ENCODE results near the gene NAP1L5. TPM values are rescaled to one million over a fixed set of nuclear protein-coding genes. Genes with fewer than 3 reads are reported as not detected.
A peak's percentile ranks its signal among the peaks of the same experiment; 100 is the strongest.

Gene NAP1L5
- total and polyA plus RNA-seq, 2 of the 13 experiments (the other 11 are each of a cell fraction or from before 2014, with no cell fraction given) = 1.3 to 1.6 TPM

GRCh38 chr4:88672987-88673386 is 24.6 kb downstream of the NAP1L5 start:
- Histone ChIP-seq H3K27me3 (ENCODE audit: control insufficient read depth in 1 of 2, insufficient read depth in 2 of 2, low read length in 2 of 2) (no peaks in the 10 kb centered on the region), H3K4me2 (ENCODE audit: low read depth, low read length) (no peak overlapping the region), H3K4me1 (ENCODE audit: insufficient read depth, low read length) (no peaks in the 10 kb centered on the region), H3K36me3 (replicated peaks in 1 of 2; ENCODE audit: control insufficient read depth in 1 of 2, insufficient read depth in 2 of 2, low read length in 2 of 2) (no peaks in the 10 kb centered on the region; a peak in 1 of 5 replicates), H2AFZ (ENCODE audit: low read length) (no peak overlapping the region), H3K9ac (ENCODE audit: insufficient read depth, low read depth, low read length) (no peak overlapping the region), H3K9me3 (ENCODE audit: low read length) (no peaks in the 10 kb centered on the region), H4K20me1 (ENCODE audit: insufficient read depth, low read length) (no peaks in the 10 kb centered on the region), H3K27ac (ENCODE audit: extremely low read length, insufficient read depth, low read length) (no peak overlapping the region), H3K4me3 (replicated peaks in 1 of 3; ENCODE audit: insufficient read depth in 1 of 3, low read depth in 2 of 3, low read length in 3 of 3) (no peak overlapping the region), H3K79me2 (ENCODE audit: insufficient read depth, low read length) (no peaks in the 10 kb centered on the region)
- FAIRE-seq (no peak), DNase-seq (ENCODE audit: low spot score) (peak; percentile 28), ATAC-seq (peak; percentile 93)
- ChIA-PET CTCF (ENCODE audit: low intra/inter-chr PET ratio, low total read pairs) (interaction anchor here (1.2 to 1.7 kb wide), 2 partner anchors 119 to 351 kb away, joined by 3 to 11 read pairs; no protein-coding TSS in a partner anchor), POLR2A (no interaction called here)
- no TSS peak for BruUV-seq (replicated peaks)
- TF ChIP-seq STAG1 (CRISPR knock-in tag; IDR thresholded peaks at IDR 0.05) = peak; percentile 56
- no peak for TF ChIP-seq ZNF567 (CRISPR knock-in tag; IDR thresholded peaks at IDR 0.05; ENCODE audit: borderline replicate concordance)
- peak; percentile 24; the same call in 1 of the 2 replicates for TF ChIP-seq SMC3 (IDR thresholded peaks at IDR 0.05; ENCODE audit: low read length)
- TF ChIP-seq ATAD3A (CRISPR knock-in tag; IDR thresholded peaks at IDR 0.05) = no peak
- peak; percentile 73 for TF ChIP-seq CTCF (CRISPR knock-in tag; IDR thresholded peaks at IDR 0.05)
- intact Hi-C loops (cut with micrococcal nuclease; ENCODE audit: unreplicated experiment) = loop anchor here (10.0 kb wide), 1 partner anchor 352 kb away; no protein-coding TSS in a partner anchor
- 68% methylated on average over 5 of the region's 5 CpGs for WGBS (ENCODE audit: low lambda C conversion rate)
- in situ Hi-C loops (cut with HindIII; ENCODE audit: extremely low pct_ligation_motif_present, low pct_unique_long_range_greater_than_20kb) = no loop called here

GRCh38 chr4:88661739-88662138 is 35.9 kb downstream of the NAP1L5 start:
- Histone ChIP-seq H3K4me3 (replicated peaks in 1 of 3; ENCODE audit: insufficient read depth in 1 of 3, low read depth in 2 of 3, low read length in 3 of 3) (no peak overlapping the region), H3K79me2 (ENCODE audit: insufficient read depth, low read length) (no peaks in the 10 kb centered on the region), H3K27me3 (ENCODE audit: control insufficient read depth in 1 of 2, insufficient read depth in 2 of 2, low read length in 2 of 2) (no peaks in the 10 kb centered on the region), H3K9me3 (ENCODE audit: low read length) (no peaks in the 10 kb centered on the region), H4K20me1 (ENCODE audit: insufficient read depth, low read length) (no peaks in the 10 kb centered on the region), H3K27ac (ENCODE audit: extremely low read length, insufficient read depth, low read length) (no peak overlapping the region), H3K4me1 (ENCODE audit: insufficient read depth, low read length) (peaks cover 47% of the 10 kb centered on the region), H2AFZ (ENCODE audit: low read length) (no peak overlapping the region), H3K9ac (ENCODE audit: insufficient read depth, low read depth, low read length) (no peak overlapping the region), H3K36me3 (replicated peaks in 1 of 2; ENCODE audit: control insufficient read depth in 1 of 2, insufficient read depth in 2 of 2, low read length in 2 of 2) (no peaks in the 10 kb centered on the region), H3K4me2 (ENCODE audit: low read depth, low read length) (no peak overlapping the region)
- in situ Hi-C loops (cut with HindIII; ENCODE audit: extremely low pct_ligation_motif_present, low pct_unique_long_range_greater_than_20kb) = no loop called here
- no peak for ATAC-seq
- CTCF ChIA-PET (ENCODE audit: low intra/inter-chr PET ratio, low total read pairs) = no interaction called here
- 92% methylated on average over 2 of the region's 2 CpGs for WGBS (ENCODE audit: low lambda C conversion rate)
- no peak for TF ChIP-seq SYNCRIP (IDR thresholded peaks at IDR 0.05; ENCODE audit: insufficient read depth, low read depth, low read length)
- no peak for TF ChIP-seq RORA (CRISPR knock-in tag; IDR thresholded peaks at IDR 0.05)
- no peak for TF ChIP-seq ZNF674 (CRISPR knock-in tag; IDR thresholded peaks at IDR 0.05; ENCODE audit: low read depth)
- no peak for TF ChIP-seq SATB2 (CRISPR knock-in tag; IDR thresholded peaks at IDR 0.05)
- BruUV-seq (replicated peaks) = no TSS peak
- no peak for DNase-seq (ENCODE audit: low spot score)
- POLR2A ChIA-PET = no interaction called here
- no peak for FAIRE-seq
- intact Hi-C loops (cut with micrococcal nuclease; ENCODE audit: unreplicated experiment) = no loop called here

All from HepG2 (cell line).